ENCODE measurements around the gene DOCK6.
A peak's percentile ranks its signal among the peaks of the same experiment; 100 is the strongest.

The DOCK6 gene

GRCh38 chr19:11261971-11262839 is at the start of gene DOCK6:
TSS of gene DOCK6 (minus strand) at chr19:11262524. CDS start at chr19:11262440, 84 bp downstream.
- no peak for DNase-seq

GRCh38 chr19:11306337-11306736 is 44.0 kb upstream of the DOCK6 start:
- DNase-seq, result no peak

- no peak for DNase-seq
Measured at GRCh38 chr19:11304936-11305335, 42.6 kb upstream of the DOCK6 start.

GRCh38 chr19:11300811-11301120 is 38.4 kb upstream of the DOCK6 start:
- no peak for DNase-seq

- no peak for DNase-seq
Measured at GRCh38 chr19:11299946-11300810, 37.9 kb upstream of the DOCK6 start.

GRCh38 chr19:11296264-11296663 is 33.9 kb upstream of the DOCK6 start:
- DNase-seq, result no peak

- DNase-seq, result no peak
Measured at GRCh38 chr19:11295665-11296245, 33.4 kb upstream of the DOCK6 start, which contains the start of gene TSPAN16. TSS of gene TSPAN16 (plus strand) at chr19:11296160. CDS start at chr19:11296298, 138 bp downstream.

- no peak for DNase-seq
Measured at GRCh38 chr19:11295180-11295579, 32.9 kb upstream of the DOCK6 start.

- peak; percentile 89 for DNase-seq
Measured at GRCh38 chr19:11293433-11294389, 31.4 kb upstream of the DOCK6 start.

- no peak for DNase-seq
Measured at GRCh38 chr19:11291991-11292390, 29.7 kb upstream of the DOCK6 start.

- no peak for DNase-seq
Measured at GRCh38 chr19:11291415-11291814, 29.1 kb upstream of the DOCK6 start.

- DNase-seq, result no peak
Measured at GRCh38 chr19:11290256-11290655, 27.9 kb upstream of the DOCK6 start.

- no peak for DNase-seq
Measured at GRCh38 chr19:11288349-11288748, 26.0 kb upstream of the DOCK6 start.

- peak; percentile 51 for DNase-seq
Measured at GRCh38 chr19:11286312-11286974, 24.1 kb upstream of the DOCK6 start.

GRCh38 chr19:11284515-11284914 is 22.2 kb upstream of the DOCK6 start:
- no peak for DNase-seq

GRCh38 chr19:11281356-11282049 is 19.2 kb upstream of the DOCK6 start:
- no peak for DNase-seq

- no peak for DNase-seq
Measured at GRCh38 chr19:11279505-11280236, 17.3 kb upstream of the DOCK6 start.

- DNase-seq, result no peak
Measured at GRCh38 chr19:11278670-11279069, 16.3 kb upstream of the DOCK6 start.

GRCh38 chr19:11274533-11275086 is 12.3 kb upstream of the DOCK6 start:
- no peak for DNase-seq

GRCh38 chr19:11273989-11274388 is 11.7 kb upstream of the DOCK6 start:
- DNase-seq, result no peak

All from fibroblast of skin of right quadriceps (primary cell).